ENCODE results near the gene ADAT1. TPM values are rescaled to one million over a fixed set of nuclear protein-coding genes. Genes with fewer than 3 reads are reported as not detected.

Gene ADAT1
- total and polyA plus RNA-seq, 2 of the 13 experiments (the other 11 are each of a cell fraction or from before 2014, with no cell fraction given) = 18.4 to 40.8 TPM

- TF ChIP-seq ESRRA (CRISPR knock-in tag; IDR thresholded peaks at IDR 0.05; ENCODE audit: low read depth) (no peak; the same call in 1 of the 2 replicates), CREBL2 (CRISPR knock-in tag; IDR thresholded peaks at IDR 0.05; ENCODE audit: borderline replicate concordance) (no peak), KAT7 (CRISPR knock-in tag; IDR thresholded peaks at IDR 0.05; ENCODE audit: borderline replicate concordance) (0 out of 2 replicates have a peak, but pooled peaks have one; percentile 76), RNF2 (conservative IDR thresholded peaks at IDR 0.05; ENCODE audit: low read depth) (no peak; the same call in 1 of the 2 replicates), ZNF280B (CRISPR knock-in tag; IDR thresholded peaks at IDR 0.05; ENCODE audit: borderline replicate concordance) (peak; percentile 88; the same call in 1 of the 2 replicates), FOXK2 (IDR thresholded peaks at IDR 0.05) (no peak), ZNF782 (CRISPR knock-in tag; IDR thresholded peaks at IDR 0.05; ENCODE audit: borderline replicate concordance) (peak; percentile 19; the same call in 1 of the 2 replicates), CREB1 (IDR thresholded peaks at IDR 0.05) (peak; percentile 51; the same call in 1 of the 2 replicates), CREB1 (CRISPR knock-in tag; IDR thresholded peaks at IDR 0.05) (peak; percentile 80), TFDP2 (CRISPR knock-in tag; IDR thresholded peaks at IDR 0.05) (peak; percentile 58), KDM4B (CRISPR knock-in tag; IDR thresholded peaks at IDR 0.05) (peak; percentile 13; the same call in 1 of the 2 replicates), PCBP1 (IDR thresholded peaks at IDR 0.05; ENCODE audit: borderline replicate concordance, low read depth, low read length) (peak; percentile 90; the same call in 1 of the 2 replicates), AGO1 (IDR thresholded peaks at IDR 0.05; ENCODE audit: low read depth, low read length, poor library complexity, severe bottlenecking) (peak; percentile 54), ZIK1 (CRISPR knock-in tag; IDR thresholded peaks at IDR 0.05; ENCODE audit: borderline replicate concordance, low read depth) (peak; percentile 79; the same call in 1 of the 2 replicates), ZMYM3 (CRISPR knock-in tag; IDR thresholded peaks at IDR 0.05) (no peak), MIER2 (CRISPR knock-in tag; IDR thresholded peaks at IDR 0.05) (no peak), SP2 (CRISPR knock-in tag; IDR thresholded peaks at IDR 0.05) (peak; percentile 78), DR1 (CRISPR knock-in tag; IDR thresholded peaks at IDR 0.05) (peak; percentile 65; the same call in 1 of the 2 replicates), ZNF333 (CRISPR knock-in tag; IDR thresholded peaks at IDR 0.05; ENCODE audit: borderline replicate concordance) (no peak), ZFP1 (CRISPR knock-in tag; IDR thresholded peaks at IDR 0.05) (no peak), ZFP62 (CRISPR knock-in tag; IDR thresholded peaks at IDR 0.05) (no peak), SP5 (CRISPR knock-in tag; IDR thresholded peaks at IDR 0.05; ENCODE audit: borderline replicate concordance, low read depth) (peak; percentile 68; the same call in 1 of the 2 replicates), MED8 (CRISPR knock-in tag; IDR thresholded peaks at IDR 0.05; ENCODE audit: insufficient replicate concordance) (peak; percentile 88)
- TF ChIP-seq, protein P1, sequence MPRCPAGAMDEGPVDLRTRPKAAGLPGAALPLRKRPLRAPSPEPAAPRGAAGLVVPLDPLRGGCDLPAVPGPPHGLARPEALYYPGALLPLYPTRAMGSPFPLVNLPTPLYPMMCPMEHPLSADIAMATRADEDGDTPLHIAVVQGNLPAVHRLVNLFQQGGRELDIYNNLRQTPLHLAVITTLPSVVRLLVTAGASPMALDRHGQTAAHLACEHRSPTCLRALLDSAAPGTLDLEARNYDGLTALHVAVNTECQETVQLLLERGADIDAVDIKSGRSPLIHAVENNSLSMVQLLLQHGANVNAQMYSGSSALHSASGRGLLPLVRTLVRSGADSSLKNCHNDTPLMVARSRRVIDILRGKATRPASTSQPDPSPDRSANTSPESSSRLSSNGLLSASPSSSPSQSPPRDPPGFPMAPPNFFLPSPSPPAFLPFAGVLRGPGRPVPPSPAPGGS (CRISPR knock-in tag; IDR thresholded peaks at IDR 0.05) = 0 out of 2 replicates have a peak, but pooled peaks have one; percentile 54
- TF ChIP-seq, protein P2, sequence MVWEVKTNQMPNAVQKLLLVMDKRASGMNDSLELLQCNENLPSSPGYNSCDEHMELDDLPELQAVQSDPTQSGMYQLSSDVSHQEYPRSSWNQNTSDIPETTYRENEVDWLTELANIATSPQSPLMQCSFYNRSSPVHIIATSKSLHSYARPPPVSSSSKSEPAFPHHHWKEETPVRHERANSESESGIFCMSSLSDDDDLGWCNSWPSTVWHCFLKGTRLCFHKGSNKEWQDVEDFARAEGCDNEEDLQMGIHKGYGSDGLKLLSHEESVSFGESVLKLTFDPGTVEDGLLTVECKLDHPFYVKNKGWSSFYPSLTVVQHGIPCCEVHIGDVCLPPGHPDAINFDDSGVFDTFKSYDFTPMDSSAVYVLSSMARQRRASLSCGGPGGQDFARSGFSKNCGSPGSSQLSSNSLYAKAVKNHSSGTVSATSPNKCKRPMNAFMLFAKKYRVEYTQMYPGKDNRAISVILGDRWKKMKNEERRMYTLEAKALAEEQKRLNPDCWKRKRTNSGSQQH (CRISPR knock-in tag; IDR thresholded peaks at IDR 0.05; ENCODE audit: low read depth) = peak; percentile 93
Observed at GRCh38 chr16:75647492-75648264, 24.6 kb upstream of the ADAT1 start, which contains the start of the genes KARS1 and TERF2IP (continued).
